ENCODE results near the gene MCF2L. TPM values are rescaled to one million over a fixed set of nuclear protein-coding genes. Genes with fewer than 3 reads are reported as not detected.

MCF2L gene
- total and polyA plus RNA-seq, 9 of the 15 experiments (the other 6 are each of a cell fraction or from before 2014, with no cell fraction given): 0.05 to 0.25 (median 0.18) TPM; not detected in 5

GRCh38 chr13:112974125-112974524 lies 5.1 kb downstream of the MCF2L start:
- H3K36me3 ChIP-seq (ENCODE audit: control insufficient read depth, insufficient read depth, low read length): no peaks in the 10 kb centered on the region
- ChIA-PET POLR2A (no interaction called here), CTCF (ENCODE audit: low intra/inter-chr PET ratio) (no interaction called here)
- intact Hi-C loops (cut with micrococcal nuclease): no loop called here
- H3K27ac ChIP-seq (ENCODE audit: extremely low read depth, low read depth, low read length): no peak overlapping the region
- H4K20me1 ChIP-seq (replicated peaks; ENCODE audit: control insufficient read depth, insufficient read depth, low read length): no peaks in the 10 kb centered on the region
- H2AFZ ChIP-seq (ENCODE audit: low read depth, low read length): no peak overlapping the region
- H3K9me3 ChIP-seq (replicated peaks; ENCODE audit: control insufficient read depth, insufficient read depth, low read depth, low read length): no peaks in the 10 kb centered on the region
- DNase-seq (ENCODE audit: extremely low read depth in 1 of 4, low spot score in 3 of 4) (no peak), FAIRE-seq (no peak), ATAC-seq (no peak)
- no peak overlapping the region for H3K4me3 ChIP-seq
- 1% methylated on average over 8 of the region's 8 CpGs for WGBS (ENCODE audit: insufficient coverage, low coverage, missing lambda C conversion rate)
- no peak overlapping the region for H3K9ac ChIP-seq (ENCODE audit: insufficient read depth in 1 of 2, low read depth in 2 of 2, low read length in 2 of 2)
- H3K4me1 ChIP-seq (replicated peaks in 1 of 2; ENCODE audit: control insufficient read depth in 2 of 2, insufficient read depth in 2 of 2, low read length in 2 of 2): peaks cover 0 to 5% of the 10 kb centered on the region in 2 experiments; a peak in 1 of 5 replicates
- TF ChIP-seq SMC3 (conservative IDR thresholded peaks at IDR 0.05; ENCODE audit: insufficient read depth, low read depth, low read length) (no peak), ZNF668 (CRISPR knock-in tag; IDR thresholded peaks at IDR 0.05) (no peak), HNRNPL (IDR thresholded peaks at IDR 0.05; ENCODE audit: low read depth, low read length) (no peak), ZC3H11A (IDR thresholded peaks at IDR 0.05; ENCODE audit: low read depth, low read length) (no peak), SREBF2 (CRISPR knock-in tag; IDR thresholded peaks at IDR 0.05) (no peak), POLR3A (IDR thresholded peaks at IDR 0.05; ENCODE audit: borderline replicate concordance, extremely low read depth, insufficient read depth, insufficient read length) (no peak), NELFE (IDR thresholded peaks at IDR 0.05; ENCODE audit: insufficient read depth, insufficient read length) (no peak), RBM17 (IDR thresholded peaks at IDR 0.05; ENCODE audit: borderline replicate concordance, low read depth, low read length) (no peak)
- TF ChIP-seq, protein P1, sequence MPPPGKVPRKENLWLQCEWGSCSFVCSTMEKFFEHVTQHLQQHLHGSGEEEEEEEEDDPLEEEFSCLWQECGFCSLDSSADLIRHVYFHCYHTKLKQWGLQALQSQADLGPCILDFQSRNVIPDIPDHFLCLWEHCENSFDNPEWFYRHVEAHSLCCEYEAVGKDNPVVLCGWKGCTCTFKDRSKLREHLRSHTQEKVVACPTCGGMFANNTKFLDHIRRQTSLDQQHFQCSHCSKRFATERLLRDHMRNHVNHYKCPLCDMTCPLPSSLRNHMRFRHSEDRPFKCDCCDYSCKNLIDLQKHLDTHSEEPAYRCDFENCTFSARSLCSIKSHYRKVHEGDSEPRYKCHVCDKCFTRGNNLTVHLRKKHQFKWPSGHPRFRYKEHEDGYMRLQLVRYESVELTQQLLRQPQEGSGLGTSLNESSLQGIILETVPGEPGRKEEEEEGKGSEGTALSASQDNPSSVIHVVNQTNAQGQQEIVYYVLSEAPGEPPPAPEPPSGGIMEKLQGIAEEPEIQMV (tag; conservative IDR thresholded peaks at IDR 0.05; ENCODE audit: low read depth): no peak
- no peaks in the 10 kb centered on the region for H3K9me1 ChIP-seq (ENCODE audit: control insufficient read depth, insufficient read depth, low read length)
- no peaks in the 10 kb centered on the region for H3K79me2 ChIP-seq (ENCODE audit: control insufficient read depth, insufficient read depth, low read length)
- in situ Hi-C loops (cut with MboI): no loop called here
- peaks cover 27 to 69% of the 10 kb centered on the region in 2 experiments for H3K27me3 ChIP-seq (ENCODE audit: control insufficient read depth in 2 of 2, insufficient read depth in 2 of 2, low read length in 2 of 2)
- no TSS peak for BruUV-seq (replicated peaks)
- H3K4me2 ChIP-seq (ENCODE audit: insufficient read depth, low read length): no peak overlapping the region

Measured in K562 (cell line).